ENCODE data around the gene CD9.

DNA sequence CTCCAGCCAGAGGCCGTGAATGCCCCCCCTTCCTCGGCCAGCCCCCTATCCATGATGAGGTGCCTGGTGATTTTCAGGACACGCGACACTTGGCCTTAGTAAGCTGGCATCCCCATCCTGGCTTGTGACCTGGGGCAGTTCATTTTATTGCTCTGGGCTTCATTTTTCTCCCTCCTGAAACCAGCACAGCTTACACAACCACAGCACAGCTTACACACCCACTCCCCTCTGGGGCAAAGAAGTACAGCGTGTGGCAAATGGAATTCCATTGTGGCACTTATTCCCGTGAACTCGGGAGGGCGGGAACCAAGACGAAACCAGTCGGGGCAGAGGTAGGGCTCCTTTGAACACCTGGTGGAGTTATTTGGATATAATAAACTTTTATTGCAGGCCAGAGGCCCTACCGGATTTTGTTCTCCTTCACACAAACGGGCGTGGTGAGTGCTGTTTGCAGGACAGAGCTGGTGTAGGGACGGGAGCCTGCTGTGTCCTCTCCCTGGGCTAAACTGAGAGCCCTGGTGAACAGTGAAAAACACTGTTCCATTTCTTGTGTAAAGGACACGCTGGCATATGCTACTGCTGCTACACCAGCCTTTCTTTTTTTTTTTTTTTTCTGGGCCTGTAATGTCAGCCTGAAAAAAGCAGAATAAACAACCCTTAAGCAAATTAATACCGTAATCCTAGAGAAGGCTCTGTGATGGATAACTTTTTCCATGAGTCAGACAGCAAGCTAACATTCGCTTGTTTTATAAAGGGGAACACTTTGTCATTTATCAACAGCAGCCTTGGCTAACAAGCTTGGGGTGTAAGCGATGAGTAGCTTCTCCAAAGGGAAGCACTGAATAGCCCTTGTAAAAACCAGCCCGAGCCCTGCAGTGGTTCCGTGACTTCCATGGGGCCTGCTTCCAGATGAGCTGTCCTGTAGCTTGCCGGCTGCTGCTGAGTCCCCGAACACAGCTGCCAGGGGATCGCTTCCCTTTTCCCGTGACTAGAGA lies 29.3 kb downstream of the CD9 start:
- TF ChIP-seq CTCF (IDR thresholded peaks at IDR 0.05) (peak in 2 of 6 experiments; percentile 20 to 26), POLR2A (IDR thresholded peaks at IDR 0.05) (peak in 2 of 4 donors; percentile 31 to 49)

Data from esophagus squamous epithelium (tissue), 4 donors.